Measurements from ENCODE around the gene LYZL1. TPM values are rescaled to one million over a fixed set of nuclear protein-coding genes. Genes with fewer than 3 reads are reported as not detected.

The LYZL1 gene
- total and polyA plus RNA-seq, 9 of the 15 experiments (the other 6 are each of a cell fraction or from before 2014, with no cell fraction given): not detected

DNA sequence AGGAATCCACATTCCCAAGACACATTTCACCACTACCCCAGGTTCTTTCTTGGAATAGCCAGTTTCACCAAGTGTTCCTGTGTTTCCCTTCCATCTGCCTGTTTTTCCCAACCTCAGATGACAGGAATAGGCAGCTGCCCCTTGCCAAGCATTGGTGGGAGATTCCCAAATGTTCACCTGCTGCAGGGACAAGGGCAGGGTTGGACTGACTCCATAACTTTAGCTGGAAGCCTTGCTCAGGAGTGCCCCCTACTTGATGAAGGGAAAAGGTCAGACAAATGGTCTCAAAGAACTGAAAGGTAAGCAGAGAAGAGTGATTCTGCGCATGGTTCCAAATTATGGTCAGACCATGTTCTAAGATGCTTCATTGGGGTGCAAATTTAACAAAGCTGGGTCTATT is 45.1 kb upstream of the LYZL1 start:
- Histone ChIP-seq H3K9ac (ENCODE audit: insufficient read depth in 1 of 2, low read depth in 2 of 2, low read length in 2 of 2) (no peak overlapping the region), H3K4me1 (replicated peaks in 1 of 2; ENCODE audit: control insufficient read depth in 2 of 2, insufficient read depth in 2 of 2, low read length in 2 of 2) (no peaks in the 10 kb centered on the region), H2AFZ (ENCODE audit: low read depth, low read length) (no peak overlapping the region), H3K4me3 (no peak overlapping the region), H3K27me3 (ENCODE audit: control insufficient read depth in 2 of 2, insufficient read depth in 2 of 2, low read length in 2 of 2) (peaks cover 9 to 11% of the 10 kb centered on the region in 2 experiments; a peak in 3 of 5 replicates), H3K79me2 (ENCODE audit: control insufficient read depth, insufficient read depth, low read length) (no peaks in the 10 kb centered on the region), H3K4me2 (ENCODE audit: insufficient read depth, low read length) (no peak overlapping the region), H3K27ac (ENCODE audit: extremely low read depth, low read depth, low read length) (no peak overlapping the region), H3K9me3 (replicated peaks; ENCODE audit: control insufficient read depth, insufficient read depth, low read depth, low read length) (no peaks in the 10 kb centered on the region), H4K20me1 (replicated peaks; ENCODE audit: control insufficient read depth, insufficient read depth, low read length) (no peaks in the 10 kb centered on the region), H3K9me1 (ENCODE audit: control insufficient read depth, insufficient read depth, low read length) (no peaks in the 10 kb centered on the region), H3K36me3 (ENCODE audit: control insufficient read depth, insufficient read depth, low read length) (no peaks in the 10 kb centered on the region)
- CTCF ChIA-PET (ENCODE audit: low intra/inter-chr PET ratio): interaction anchor here (0.7 to 1.3 kb wide), 3 partner anchors 61 to 616 kb away, joined by 3 read pairs; no protein-coding TSS in a partner anchor
- 47% methylated on average over 1 of the region's 1 CpG for WGBS (ENCODE audit: insufficient coverage, low coverage, missing lambda C conversion rate)
- intact Hi-C loops (cut with micrococcal nuclease): no loop called here
- POLR2A ChIA-PET: interaction anchor here (0.6 to 1.4 kb wide), 4 partner anchors 13 to 767 kb away, joined by 3 to 4 read pairs (median 3); no protein-coding TSS in a partner anchor
- ATAC-seq (peak; percentile 69), FAIRE-seq (no peak), DNase-seq (ENCODE audit: extremely low read depth in 1 of 4, low spot score in 3 of 4) (peak; percentile 13 to 36 (median 16))
- in situ Hi-C loops (cut with MboI): no loop called here
- no TSS peak for BruUV-seq (replicated peaks)
- TF ChIP-seq TCF3 (CRISPR knock-in tag; IDR thresholded peaks at IDR 0.05): no peak
- no peak for TF ChIP-seq CHD2 (IDR thresholded peaks at IDR 0.05; ENCODE audit: low read depth, low read length)
- 0 out of 2 replicates have a peak, but pooled peaks have one; percentile 26 for TF ChIP-seq SMC3 (conservative IDR thresholded peaks at IDR 0.05; ENCODE audit: insufficient read depth, low read depth, low read length)
- no peak for TF ChIP-seq CEBPB (tag; IDR thresholded peaks at IDR 0.05)
- TF ChIP-seq RBM34 (IDR thresholded peaks at IDR 0.05; ENCODE audit: borderline replicate concordance, insufficient read depth, low read length): no peak
- TF ChIP-seq TAF9B (IDR thresholded peaks at IDR 0.05; ENCODE audit: partially characterized antibody): no peak
- no peak for TF ChIP-seq ZNF217 (CRISPR knock-in tag; IDR thresholded peaks at IDR 0.05)
- TF ChIP-seq BMI1 (IDR thresholded peaks at IDR 0.05; ENCODE audit: low read length): no peak
- no peak for TF ChIP-seq POLR2AphosphoS2 (IDR thresholded peaks at IDR 0.05; ENCODE audit: low read length)
- TF ChIP-seq FUS (optimal IDR thresholded peaks at IDR 0.05; ENCODE audit: low read depth, low read length): no peak
- TF ChIP-seq CBFA2T3 (IDR thresholded peaks at IDR 0.05): no peak
- peak; percentile 38 to 74 (median 56) for TF ChIP-seq CTCF (IDR thresholded peaks at IDR 0.05 in 2 of 3, conservative IDR thresholded peaks at IDR 0.05 in 1 of 3; ENCODE audit: insufficient read depth in 2 of 3, low read depth in 1 of 3, low read length in 3 of 3)
- peak; percentile 18 to 48; a peak in 2 of 4 replicates for TF ChIP-seq RAD21 (CRISPR knock-in tag; conservative IDR thresholded peaks at IDR 0.05 in 1 of 2, IDR thresholded peaks at IDR 0.05 in 1 of 2)
- TF ChIP-seq, protein P1, sequence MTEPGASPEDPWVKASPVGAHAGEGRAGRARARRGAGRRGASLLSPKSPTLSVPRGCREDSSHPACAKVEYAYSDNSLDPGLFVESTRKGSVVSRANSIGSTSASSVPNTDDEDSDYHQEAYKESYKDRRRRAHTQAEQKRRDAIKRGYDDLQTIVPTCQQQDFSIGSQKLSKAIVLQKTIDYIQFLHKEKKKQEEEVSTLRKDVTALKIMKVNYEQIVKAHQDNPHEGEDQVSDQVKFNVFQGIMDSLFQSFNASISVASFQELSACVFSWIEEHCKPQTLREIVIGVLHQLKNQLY (CRISPR knock-in tag; conservative IDR thresholded peaks at IDR 0.05): no peak
- no peak for TF ChIP-seq MEF2A (IDR thresholded peaks at IDR 0.05; ENCODE audit: control insufficient read depth, low read depth, low read length)
- TF ChIP-seq, protein P2, sequence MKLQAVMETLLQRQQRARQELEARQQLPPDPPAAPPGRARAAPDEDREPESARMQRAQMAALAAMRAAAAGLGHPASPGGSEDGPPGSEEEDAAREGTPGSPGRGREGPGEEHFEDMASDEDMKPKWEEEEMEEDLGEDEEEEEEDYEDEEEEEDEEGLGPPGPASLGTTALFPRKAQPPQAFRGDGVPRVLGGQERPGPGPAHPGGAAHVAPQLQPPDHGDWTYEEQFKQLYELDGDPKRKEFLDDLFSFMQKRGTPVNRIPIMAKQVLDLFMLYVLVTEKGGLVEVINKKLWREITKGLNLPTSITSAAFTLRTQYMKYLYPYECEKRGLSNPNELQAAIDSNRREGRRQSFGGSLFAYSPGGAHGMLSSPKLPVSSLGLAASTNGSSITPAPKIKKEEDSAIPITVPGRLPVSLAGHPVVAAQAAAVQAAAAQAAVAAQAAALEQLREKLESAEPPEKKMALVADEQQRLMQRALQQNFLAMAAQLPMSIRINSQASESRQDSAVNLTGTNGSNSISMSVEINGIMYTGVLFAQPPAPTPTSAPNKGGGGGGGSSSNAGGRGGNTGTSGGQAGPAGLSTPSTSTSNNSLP (IDR thresholded peaks at IDR 0.05; ENCODE audit: borderline replicate concordance, low read depth, low read length): no peak
- TF ChIP-seq KAT2B (IDR thresholded peaks at IDR 0.05; ENCODE audit: low read depth, low read length): no peak
- no peak for TF ChIP-seq ZNF280A (IDR thresholded peaks at IDR 0.05; ENCODE audit: low read depth, partially characterized antibody)
